HepG2 (cell line): ENCODE results near the gene DYNC2I2. TPM values are rescaled to one million over a fixed set of nuclear protein-coding genes. Genes with fewer than 3 reads are reported as not detected.

ENCODE experiments used
- ATAC-seq: fragments of 200-7000 bp; cut with Tn5 transposase; 3 replicates; pipeline ENCODE4 v1.9.1; 2020; ENCODE audit warnings: mild to moderate bottlenecking, moderate library complexity
- BruUV-seq: library from RNA; stranded (reverse); fragments of 400-500 nt; replicated peaks from 2 replicates; lab custom pipeline; 2021; lab: Mats Ljungman, UMichigan
- CTCF ChIA-PET: fragments of 300-600 bp; formaldehyde crosslinking; extraction: SDS; loops from one replicate; lab custom pipeline; 2021; ENCODE audit warnings: low total read pairs, inconsistent platforms, low intra/inter-chr PET ratio; lab: Yijun Ruan, JAX
- POLR2A ChIA-PET: fragments of 350-600 bp; sonication (Branson Sonifier 250); formaldehyde crosslinking; loops from one replicate; lab custom pipeline; 2020; ENCODE audit warnings: antibody characterized with exemption, inconsistent platforms; lab: Yijun Ruan, JAX
- DNase-seq: peaks from one replicate; pipeline ENCODE4 v3.0.0-alpha.2; 2015; ENCODE audit warnings: low spot score
- FAIRE-seq: peaks from 3 replicates; lab custom pipeline; 2011; peaks lifted over from hg19 to GRCh38; lab: Jason Lieb, UNC
- H2AFZ ChIP-seq: one replicate; pipeline ENCODE4 v1.6.1; 2011; ENCODE audit warnings: low read length, inconsistent platforms
- H3K27ac ChIP-seq: fragments of 300-600 bp; 3 replicates; pipeline ENCODE4 v1.8.0; 2011; ENCODE audit warnings: mixed run types, mild to moderate bottlenecking, mixed read lengths, low read length, inconsistent platforms; ENCODE audit not compliant: insufficient read depth; ENCODE audit errors: extremely low read length
- H3K27me3 ChIP-seq, 2 experiments: fragments of 200-600 bp in 1 of 2; 2 replicates in 1 of 2; 3 replicates in 1 of 2; pipeline versions ENCODE4 v1.6.0 to v1.8.0; 2011; ENCODE audit warnings: low read length in 2 of 2, mild to moderate bottlenecking in 2 of 2, moderate library complexity in 2 of 2, inconsistent platforms in 1 of 2; ENCODE audit not compliant: insufficient read depth in 2 of 2, control insufficient read depth in 1 of 2
- H3K36me3 ChIP-seq, 2 experiments: fragments of 200-600 bp in 1 of 2; replicated peaks in 1 of 2; 2 replicates in 1 of 2; 3 replicates in 1 of 2; pipeline versions ENCODE4 v1.5.1 to v1.8.0; 2011; ENCODE audit warnings: low read length in 2 of 2, inconsistent platforms in 1 of 2; ENCODE audit not compliant: insufficient read depth in 2 of 2, control insufficient read depth in 1 of 2
- H3K4me1 ChIP-seq: 2 replicates; pipeline ENCODE4 v1.5.1; 2012; ENCODE audit warnings: low read length, inconsistent platforms; ENCODE audit not compliant: insufficient read depth
- H3K4me2 ChIP-seq: 2 replicates; pipeline ENCODE4 v1.6.0; 2011; ENCODE audit warnings: low read depth, low read length, inconsistent platforms
- H3K4me3 ChIP-seq, 3 experiments: fragments of 200-600 bp in 1 of 3; sonication (generic), shearing (Covaris generic) in 1 of 3; replicated peaks in 1 of 3; 2 replicates each; pipeline ENCODE4 v1.5.1; 2011 to 2016; ENCODE audit warnings: low read length in 3 of 3, inconsistent platforms in 2 of 3, low read depth in 2 of 3, mild to moderate bottlenecking in 2 of 3, control low read depth in 1 of 3, mixed read lengths in 1 of 3; ENCODE audit not compliant: insufficient read depth in 1 of 3
- H3K79me2 ChIP-seq: one replicate; pipeline ENCODE4 v1.6.1; 2011; ENCODE audit warnings: low read length, inconsistent platforms; ENCODE audit not compliant: insufficient read depth
- H3K9ac ChIP-seq: 2 replicates; pipeline ENCODE4 v1.6.0; 2011; ENCODE audit warnings: mild to moderate bottlenecking, low read depth, low read length, inconsistent platforms; ENCODE audit not compliant: insufficient read depth
- H3K9me3 ChIP-seq: 2 replicates; pipeline ENCODE4 v1.5.1; 2012; ENCODE audit warnings: mild to moderate bottlenecking, low read length
- H4K20me1 ChIP-seq: 2 replicates; pipeline ENCODE4 v1.6.0; 2011; ENCODE audit warnings: inconsistent platforms, mild to moderate bottlenecking, low read length, moderate library complexity; ENCODE audit not compliant: insufficient read depth
- ELK4 ChIP-seq: sonication (generic); formaldehyde crosslinking; IDR thresholded peaks from 2 replicates; pipeline ENCODE4 v1.9.0; 2021; ENCODE audit warnings: missing genetic modification reagents, borderline replicate concordance
- GFI1 ChIP-seq: sonication (generic); formaldehyde crosslinking; IDR thresholded peaks from 2 replicates; pipeline ENCODE4 v1.5.0; 2020; ENCODE audit warnings: missing genetic modification reagents, mild to moderate bottlenecking, borderline replicate concordance
- HMGXB4 ChIP-seq, 2 experiments: sonication (generic) in 1 of 2; formaldehyde crosslinking in 1 of 2; IDR thresholded peaks; 2 replicates each; pipeline versions ENCODE4 v1.4.0 to v1.6.1; 2018 to 2020; ENCODE audit warnings: missing genetic modification reagents in 2 of 2, borderline replicate concordance in 1 of 2, low read depth in 1 of 2, mild to moderate bottlenecking in 1 of 2, missing biosample characterization in 1 of 2
- KDM6A ChIP-seq: IDR thresholded peaks from 2 replicates; pipeline ENCODE4 v1.6.1; 2016; ENCODE audit warnings: low read depth
- KLF6 ChIP-seq: IDR thresholded peaks from 2 replicates; pipeline ENCODE4 v1.8.0; 2016; ENCODE audit warnings: missing biosample characterization, missing genetic modification reagents
- MTF1 ChIP-seq: sonication (generic); formaldehyde crosslinking; IDR thresholded peaks from 2 replicates; pipeline ENCODE4 v1.5.0; 2020; ENCODE audit warnings: missing genetic modification reagents
- MYC ChIP-seq: sonication (generic); formaldehyde crosslinking; IDR thresholded peaks from 2 replicates; pipeline ENCODE4 v1.9.0; 2021; ENCODE audit warnings: missing genetic modification reagents, borderline replicate concordance
- PRDM10 ChIP-seq: sonication (generic); formaldehyde crosslinking; IDR thresholded peaks from 2 replicates; pipeline ENCODE4 v1.4.0; 2020; ENCODE audit warnings: low read depth, missing genetic modification reagents
- U2AF2 ChIP-seq: fragments of 200-400 bp; formaldehyde crosslinking; IDR thresholded peaks from 2 replicates; pipeline ENCODE4 v1.6.1; 2017; ENCODE audit warnings: low read depth, mild to moderate bottlenecking, low read length
- ZBTB46 ChIP-seq: sonication (generic); formaldehyde crosslinking; IDR thresholded peaks from 2 replicates; pipeline ENCODE4 v1.4.0; 2020; ENCODE audit warnings: mild to moderate bottlenecking, missing genetic modification reagents, borderline replicate concordance
- ZNF274 ChIP-seq: sonication (generic); formaldehyde crosslinking; IDR thresholded peaks from 2 replicates; pipeline ENCODE4 v1.5.1; 2020; ENCODE audit warnings: mild to moderate bottlenecking, missing genetic modification reagents
- ZNF564 ChIP-seq: sonication (generic); formaldehyde crosslinking; IDR thresholded peaks from 2 replicates; pipeline ENCODE4 v1.8.1; 2023; ENCODE audit warnings: mild to moderate bottlenecking, missing genetic modification reagents
- ZNF614 ChIP-seq: IDR thresholded peaks from 2 replicates; pipeline ENCODE4 v1.6.1; 2018; ENCODE audit warnings: missing biosample characterization, missing genetic modification reagents, inconsistent platforms, borderline replicate concordance
- ZNF790 ChIP-seq: sonication (generic); formaldehyde crosslinking; IDR thresholded peaks from 2 replicates; pipeline ENCODE4 v1.8.0; 2022; ENCODE audit warnings: missing genetic modification reagents, mild to moderate bottlenecking, borderline replicate concordance
- WGBS: methylation state at CpG from one replicate; pipeline ENCODE4 v1.1.6; 2017; ENCODE audit warnings: low lambda C conversion rate; 5-methylcytosine and 5-hydroxymethylcytosine counted together
- in situ Hi-C: cut with HindIII; loops from 2 replicates; pipeline ENCODE4 v1.10.0; 2017; ENCODE audit warnings: low pct_unique_long_range_greater_than_20kb; ENCODE audit not compliant: extremely low pct_ligation_motif_present
- intact Hi-C: fragments of 100-400 bp; cut with micrococcal nuclease; formaldehyde crosslinking; loops from one replicate; pipeline ENCODE4 v1.10.0; 2022; ENCODE audit not compliant: unreplicated experiment
- polyA plus RNA-seq, 8 experiments: library from polyadenylated mRNA; depleted of rRNA in 3 of 8; stranded (reverse) in 7 of 8; unstranded in 1 of 8; fragments of >200 nt; fragmentation: Illumina TruSeq in 4 of 8; extraction: Trizol in 4 of 8; gene quantifications; 2 replicates each; pipeline versions ENCODE4 v1.2.1 to v1.2.3, GENCODE V29; 2011 to 2016; ENCODE audit warnings: low read depth in 4 of 8, missing spikeins in 1 of 8, mixed read lengths in 1 of 8; ENCODE audit not compliant: insufficient read depth in 1 of 8
- total RNA-seq, 5 experiments: library from RNA; depleted of rRNA; stranded (reverse); fragments of >200 nt; fragmentation: Illumina TruSeq; extraction: Trizol; gene quantifications; 2 replicates each; pipeline ENCODE4 v1.2.3, GENCODE V29; 2016; ENCODE audit warnings: low read depth in 1 of 5
- TF ChIP-seq, protein P1 (sequence below): sonication (generic); formaldehyde crosslinking; IDR thresholded peaks from 2 replicates; pipeline ENCODE4 v1.4.0; 2020; ENCODE audit warnings: missing genetic modification reagents, borderline replicate concordance

The DYNC2I2 gene
- total and polyA plus RNA-seq, 2 of the 13 experiments (the other 11 are each of a cell fraction or from before 2014, with no cell fraction given) = 13.7 to 40.2 TPM

DNA sequence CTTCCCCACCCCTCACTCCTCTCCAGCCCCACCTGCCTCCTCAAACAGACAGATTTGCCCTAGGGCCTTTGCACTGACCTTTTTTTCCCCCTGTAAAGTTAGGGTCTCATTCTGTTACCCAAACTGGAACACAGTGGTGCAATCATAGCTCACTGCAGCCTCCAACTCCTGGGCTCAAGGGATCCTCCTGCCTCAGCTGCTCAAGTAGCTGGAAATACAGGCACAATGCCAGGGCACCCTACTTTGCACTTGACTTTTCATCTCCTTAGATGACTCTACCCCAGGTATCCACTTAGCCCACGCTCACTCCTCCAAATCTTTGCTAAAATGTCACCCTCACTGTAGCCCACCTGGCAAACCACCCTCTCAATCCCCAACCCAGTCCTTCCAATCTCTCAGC is 2.2 kb downstream of the DYNC2I2 start:
- no peak overlapping the region for H3K9ac ChIP-seq
- H3K36me3 ChIP-seq = no peaks in the 10 kb centered on the region
- no peak overlapping the region for H2AFZ ChIP-seq
- no peak overlapping the region for H3K27ac ChIP-seq
- WGBS = 94% methylated on average over 1 of the region's 1 CpG
- no peaks in the 10 kb centered on the region for H4K20me1 ChIP-seq
- no peaks in the 10 kb centered on the region for H3K27me3 ChIP-seq
- peaks cover 5% of the 10 kb centered on the region; the same call in 1 of the 2 replicates for H3K4me1 ChIP-seq
- H3K4me3 ChIP-seq = no peak overlapping the region
- in situ Hi-C loops (no loop called here), intact Hi-C loops (no loop called here)
- ChIA-PET CTCF (no interaction called here), POLR2A (interaction anchor here (2.9 kb wide), 1 partner anchor 19 kb away, joined by 12 read pairs; no protein-coding TSS in a partner anchor)
- no TSS peak for BruUV-seq
- no peak for ATAC-seq
- no peak for DNase-seq
- no peaks in the 10 kb centered on the region for H3K9me3 ChIP-seq
- FAIRE-seq = no peak
- H3K4me2 ChIP-seq = no peak overlapping the region
- H3K79me2 ChIP-seq = no peaks in the 10 kb centered on the region
- TF ChIP-seq, protein P1, sequence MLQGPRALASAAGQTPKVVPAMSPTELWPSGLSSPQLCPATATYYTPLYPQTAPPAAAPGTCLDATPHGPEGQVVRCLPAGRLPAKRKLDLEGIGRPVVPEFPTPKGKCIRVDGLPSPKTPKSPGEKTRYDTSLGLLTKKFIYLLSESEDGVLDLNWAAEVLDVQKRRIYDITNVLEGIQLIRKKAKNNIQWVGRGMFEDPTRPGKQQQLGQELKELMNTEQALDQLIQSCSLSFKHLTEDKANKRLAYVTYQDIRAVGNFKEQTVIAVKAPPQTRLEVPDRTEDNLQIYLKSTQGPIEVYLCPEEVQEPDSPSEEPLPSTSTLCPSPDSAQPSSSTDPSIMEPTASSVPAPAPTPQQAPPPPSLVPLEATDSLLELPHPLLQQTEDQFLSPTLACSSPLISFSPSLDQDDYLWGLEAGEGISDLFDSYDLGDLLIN (CRISPR knock-in tag) = no peak
- no peak for TF ChIP-seq MTF1 (CRISPR knock-in tag)
- no peak for TF ChIP-seq KDM6A (CRISPR knock-in tag)
- TF ChIP-seq U2AF2 = no peak
- TF ChIP-seq ZNF790 (CRISPR knock-in tag) = no peak
- TF ChIP-seq MYC (CRISPR knock-in tag) = no peak
- TF ChIP-seq ZBTB46 (CRISPR knock-in tag) = no peak
- TF ChIP-seq KLF6 = no peak
- no peak for TF ChIP-seq ZNF274 (CRISPR knock-in tag)
- no peak for TF ChIP-seq ZNF564 (CRISPR knock-in tag)
- no peak for TF ChIP-seq ZNF614
- TF ChIP-seq HMGXB4 (CRISPR knock-in tag; IDR thresholded peaks at IDR 0.05; ENCODE audit: borderline replicate concordance in 1 of 2, low read depth in 1 of 2) = no peak
- no peak for TF ChIP-seq PRDM10 (CRISPR knock-in tag)
- no peak for TF ChIP-seq ELK4 (CRISPR knock-in tag)
- no peak for TF ChIP-seq GFI1
